Esophagus squamous epithelium (tissue), 5 donors: ENCODE data around the gene ELK1. TPM values are rescaled to one million over a fixed set of nuclear protein-coding genes. Genes with fewer than 3 reads are reported as not detected.

ENCODE experiments used
- DNase-seq: peaks from one replicate; lab custom pipeline; 2025; lab: John Stamatoyannopoulos, UW
- H3K27ac ChIP-seq, 4 donors: fragments of 200-600 bp; sonication (generic); one replicate each; pipeline ENCODE4 v1.5.1; 2016 to 2019; ENCODE audit warnings: mild to moderate bottlenecking in 1 of 4
- H3K27me3 ChIP-seq, 4 donors: fragments of 200-600 bp; sonication (generic); 1 replicate in 3 of 4; 2 replicates in 1 of 4; pipeline versions ENCODE4 v1.5.1 to v1.6.0; 2017 to 2021; ENCODE audit warnings: antibody characterized with exemption in 1 of 4
- H3K36me3 ChIP-seq, 3 donors: fragments of 200-600 bp; sonication (generic); one replicate each; pipeline ENCODE4 v1.5.1; 2016 to 2019
- H3K4me1 ChIP-seq, 3 donors: fragments of 200-600 bp; sonication (generic); one replicate each; pipeline ENCODE4 v1.5.1; 2017 to 2019
- H3K4me3 ChIP-seq, 4 donors: fragments of 200-600 bp; sonication (generic); 1 replicate in 3 of 4; 2 replicates in 1 of 4; pipeline ENCODE4 v1.5.1; 2016 to 2019; ENCODE audit warnings: mild to moderate bottlenecking in 2 of 4, moderate library complexity in 1 of 4
- H3K9me3 ChIP-seq, 3 donors: fragments of 200-600 bp; sonication (generic); one replicate each; pipeline ENCODE4 v1.5.1; 2016 to 2019
- POLR2A ChIP-seq, 4 donors: fragments of 450-650 bp; IDR thresholded peaks; one replicate each; pipeline ENCODE4 v1.6.1; 2017; ENCODE audit warnings: antibody characterized with exemption in 4 of 4, mild to moderate bottlenecking in 4 of 4, moderate library complexity in 3 of 4
- WGBS, 2 donors: methylation state at CpG; one replicate each; pipeline ENCODE4 v1.1.5; 2018; 5-methylcytosine and 5-hydroxymethylcytosine counted together
- intact Hi-C: fragments of 100-400 bp; cut with DNase I; formaldehyde crosslinking; loops from one replicate; pipeline ENCODE4 v1.15.0; 2022
- total RNA-seq, 4 donors: library from RNA; depleted of rRNA; stranded (reverse); fragments of >200 nt; gene quantifications; one replicate each; pipeline ENCODE4 v1.1.0, GENCODE V29; 2016
- TF ChIP-seq, protein P1 (sequence below), 6 experiments: fragments of 450-650 bp in 4 of 6; fragments of 200-600 bp in 2 of 6; sonication (generic) in 2 of 6; IDR thresholded peaks; one replicate each; pipeline ENCODE4 v1.5.1; 2016 to 2019; ENCODE audit warnings: antibody characterized with exemption in 6 of 6, mild to moderate bottlenecking in 4 of 6, moderate library complexity in 4 of 6
- donor health status: DM: yes; HTN: yes; CAD: no.

The ELK1 gene
- total RNA-seq, 4 donors from 2014 or later, result 11.4 to 22.6 (median 15.9) TPM

DNA sequence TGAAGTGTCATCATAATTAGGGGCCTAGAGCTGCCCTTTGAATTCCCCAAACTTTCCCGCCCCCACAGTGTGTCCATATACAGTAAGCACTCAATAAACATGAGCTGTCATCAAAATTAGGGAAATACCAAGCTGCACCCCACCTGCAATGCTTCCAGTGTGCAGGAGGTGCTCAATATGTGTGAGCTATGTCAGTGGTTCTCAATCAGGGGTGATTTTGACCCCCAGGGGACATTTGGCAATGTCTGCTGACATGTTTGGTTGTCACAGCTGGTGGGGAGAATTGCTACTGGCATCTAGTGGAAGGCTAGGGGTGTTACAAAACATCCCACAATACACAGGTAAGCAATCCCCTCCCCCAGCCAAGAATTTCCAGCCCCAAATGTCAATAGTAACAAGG lies 21.4 kb downstream of the ELK1 start:
- no peak for DNase-seq
- peaks cover 0 to under 1% (median 0%) of the 10 kb centered on the region in 3 donors for H3K4me1 ChIP-seq
- peaks cover 0 to 2% (median 0%) of the 10 kb centered on the region in 4 donors for H3K27me3 ChIP-seq
- 67% methylated on average over 1 of the region's 1 CpG; no CpG with 5 or more reads in 1 of the 2 donors for WGBS, 2 donors
- H3K36me3 ChIP-seq, result no peaks in the 10 kb centered on the region
- no peak overlapping the region for H3K4me3 ChIP-seq
- intact Hi-C loops, result no loop called here
- H3K27ac ChIP-seq, result no peak overlapping the region
- TF ChIP-seq, protein P1, sequence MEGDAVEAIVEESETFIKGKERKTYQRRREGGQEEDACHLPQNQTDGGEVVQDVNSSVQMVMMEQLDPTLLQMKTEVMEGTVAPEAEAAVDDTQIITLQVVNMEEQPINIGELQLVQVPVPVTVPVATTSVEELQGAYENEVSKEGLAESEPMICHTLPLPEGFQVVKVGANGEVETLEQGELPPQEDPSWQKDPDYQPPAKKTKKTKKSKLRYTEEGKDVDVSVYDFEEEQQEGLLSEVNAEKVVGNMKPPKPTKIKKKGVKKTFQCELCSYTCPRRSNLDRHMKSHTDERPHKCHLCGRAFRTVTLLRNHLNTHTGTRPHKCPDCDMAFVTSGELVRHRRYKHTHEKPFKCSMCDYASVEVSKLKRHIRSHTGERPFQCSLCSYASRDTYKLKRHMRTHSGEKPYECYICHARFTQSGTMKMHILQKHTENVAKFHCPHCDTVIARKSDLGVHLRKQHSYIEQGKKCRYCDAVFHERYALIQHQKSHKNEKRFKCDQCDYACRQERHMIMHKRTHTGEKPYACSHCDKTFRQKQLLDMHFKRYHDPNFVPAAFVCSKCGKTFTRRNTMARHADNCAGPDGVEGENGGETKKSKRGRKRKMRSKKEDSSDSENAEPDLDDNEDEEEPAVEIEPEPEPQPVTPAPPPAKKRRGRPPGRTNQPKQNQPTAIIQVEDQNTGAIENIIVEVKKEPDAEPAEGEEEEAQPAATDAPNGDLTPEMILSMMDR (IDR thresholded peaks at IDR 0.05), result no peak
- TF ChIP-seq POLR2A (IDR thresholded peaks at IDR 0.05), result no peak
- H3K9me3 ChIP-seq, result no peaks in the 10 kb centered on the region

DNA sequence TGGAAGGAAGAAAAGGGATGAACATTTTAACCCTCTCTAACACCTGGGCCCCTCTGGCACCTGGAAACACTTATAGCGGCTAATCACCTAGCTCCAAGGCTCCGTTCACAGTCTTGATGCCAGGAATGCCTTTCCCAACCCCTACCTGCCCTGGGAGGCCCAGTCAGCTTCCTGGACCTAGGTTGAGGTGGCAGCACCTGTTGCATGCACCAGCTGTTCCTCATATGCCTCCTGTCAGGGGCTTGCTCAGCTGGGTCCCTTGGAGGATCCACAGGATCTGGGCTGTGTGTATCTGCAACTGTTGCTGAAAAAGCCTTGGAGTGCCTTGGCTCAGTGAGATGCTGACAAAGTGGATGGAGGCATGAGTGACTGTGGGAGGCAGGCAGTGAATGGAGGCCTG lies 25.0 kb downstream of the ELK1 start:
- DNase-seq, result no peak
- intact Hi-C loops, result no loop called here
- Histone ChIP-seq H3K27ac (no peak overlapping the region), H3K27me3 (peaks cover 0 to 11% (median 0%) of the 10 kb centered on the region in 4 donors), H3K4me1 (peaks cover 0 to 8% (median 0%) of the 10 kb centered on the region in 3 donors), H3K36me3 (no peaks in the 10 kb centered on the region), H3K9me3 (no peaks in the 10 kb centered on the region), H3K4me3 (no peak overlapping the region)
- WGBS, 2 donors, result 80 to 94% methylated on average over 1 to 2 of the region's 2 CpGs
- no peak for TF ChIP-seq POLR2A (IDR thresholded peaks at IDR 0.05)
- TF ChIP-seq, protein P1 (IDR thresholded peaks at IDR 0.05), result no peak

DNA sequence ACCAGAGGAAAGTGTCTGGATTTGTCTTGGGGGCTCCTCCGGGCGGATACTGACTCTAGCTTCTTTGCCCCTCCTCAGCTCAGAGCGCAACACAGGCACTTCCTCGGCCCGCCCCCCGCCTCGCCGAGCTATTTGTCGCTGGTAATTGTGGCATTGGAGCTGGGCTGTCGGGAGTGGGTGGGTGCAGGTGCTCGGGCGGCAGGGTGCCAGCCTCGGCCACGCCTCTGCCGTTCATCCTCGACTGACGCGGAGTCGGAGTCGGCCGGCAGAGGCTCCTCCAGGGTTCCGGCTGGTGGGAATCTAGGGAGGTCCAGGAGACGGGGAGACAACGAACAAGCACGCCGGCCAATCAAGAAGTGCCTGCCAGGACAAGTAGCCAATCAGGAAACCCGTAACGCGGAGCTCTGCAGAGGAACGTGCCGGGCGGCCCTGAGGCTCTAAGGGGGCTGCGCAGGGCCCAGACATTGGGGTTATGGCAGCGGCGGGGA lies 26.8 kb downstream of the ELK1 start:
- no peak for DNase-seq
- Histone ChIP-seq H3K27me3 (peaks cover 0 to 15% (median 0%) of the 10 kb centered on the region in 4 donors), H3K27ac (no peak overlapping the region), H3K9me3 (no peaks in the 10 kb centered on the region), H3K4me1 (peaks cover 0 to 15% (median 3%) of the 10 kb centered on the region in 3 donors), H3K36me3 (no peaks in the 10 kb centered on the region), H3K4me3 (peak overlapping the region in 2 of 4 donors; percentile 16 to 48)
- TF ChIP-seq, protein P1 (IDR thresholded peaks at IDR 0.05), result no peak
- TF ChIP-seq POLR2A (IDR thresholded peaks at IDR 0.05), result no peak
- WGBS, 2 donors, result 39% methylated on average over 10 of the region's 35 CpGs; no CpG with 5 or more reads in 1 of the 2 donors
- intact Hi-C loops, result no loop called here

DNA sequence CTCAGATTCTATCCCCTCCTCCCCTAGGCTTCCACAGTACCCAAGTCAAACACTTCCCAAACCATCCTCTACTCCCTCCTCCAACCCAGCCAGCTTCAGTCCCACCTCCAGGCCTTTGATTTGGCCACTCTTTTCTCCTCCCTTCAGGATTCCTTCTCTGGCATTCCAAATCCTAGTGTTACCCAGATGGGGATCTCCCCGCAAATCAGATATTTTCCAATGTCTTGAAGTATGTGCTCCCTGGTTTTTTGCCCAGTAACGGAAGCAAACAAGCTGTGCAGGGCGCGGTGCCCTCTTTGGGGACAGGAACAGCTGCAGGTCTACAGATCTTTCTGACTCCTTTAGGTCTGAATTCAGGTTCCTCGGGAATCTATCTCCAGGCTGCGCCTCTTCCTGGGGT lies 28.5 kb downstream of the ELK1 start:
- no peak for DNase-seq
- Histone ChIP-seq H3K27me3 (peaks cover 0 to 15% (median 0%) of the 10 kb centered on the region in 4 donors), H3K27ac (no peak overlapping the region), H3K36me3 (no peaks in the 10 kb centered on the region), H3K4me1 (peaks cover 0 to 15% (median 3%) of the 10 kb centered on the region in 3 donors), H3K4me3 (no peak overlapping the region), H3K9me3 (no peaks in the 10 kb centered on the region)
- no peak for TF ChIP-seq POLR2A (IDR thresholded peaks at IDR 0.05)
- TF ChIP-seq, protein P1 (IDR thresholded peaks at IDR 0.05), result no peak
- intact Hi-C loops, result no loop called here
- WGBS, 2 donors, result 78 to 85% methylated on average over 6 of the region's 6 CpGs

DNA sequence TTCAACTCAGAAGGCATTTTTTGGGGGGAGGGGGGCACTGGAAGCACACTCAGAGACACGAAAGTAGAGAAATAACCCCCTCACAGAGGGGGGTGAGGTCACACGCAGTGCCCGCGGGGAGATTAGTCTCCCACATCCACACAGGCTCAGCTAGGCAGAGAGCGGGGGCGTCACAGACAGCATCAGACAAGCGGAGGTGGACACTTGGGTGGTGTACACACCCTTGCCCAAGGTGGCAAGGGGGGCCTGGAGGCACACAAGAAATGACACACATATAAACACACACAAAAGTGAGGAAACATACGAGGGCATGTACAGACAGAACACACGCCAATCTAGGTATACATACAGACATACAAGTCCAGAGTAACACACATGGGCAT lies 30.1 kb downstream of the ELK1 start:
- H3K9me3 ChIP-seq, result no peaks in the 10 kb centered on the region
- no peak overlapping the region for H3K4me3 ChIP-seq
- peaks cover 0 to 15% (median 3%) of the 10 kb centered on the region in 3 donors for H3K4me1 ChIP-seq
- TF ChIP-seq POLR2A (IDR thresholded peaks at IDR 0.05), result no peak
- TF ChIP-seq, protein P1 (IDR thresholded peaks at IDR 0.05), result no peak
- intact Hi-C loops, result no loop called here
- H3K27me3 ChIP-seq, result peaks cover 0 to 15% (median 0%) of the 10 kb centered on the region in 4 donors
- no peaks in the 10 kb centered on the region for H3K36me3 ChIP-seq
- no peak overlapping the region for H3K27ac ChIP-seq
- DNase-seq, result no peak
- WGBS, 2 donors, result 65 to 80% methylated on average over 2 to 9 of the region's 9 CpGs
